Central memory CD8-positive, alpha-beta T cell (primary cell): ENCODE results near the gene OR10A6.
A peak's percentile ranks its signal among the peaks of the same experiment; 100 is the strongest.

ENCODE experiments used
- ATAC-seq: fragments of 150-1000 bp; cut with Tn5 transposase; replicated peaks from 2 replicates; pipeline ENCODE4 v1.10.0; 2022; ENCODE audit warnings: mild to moderate bottlenecking, moderate FRiP score, moderate number of reproducible peaks; ENCODE audit not compliant: poor library complexity, severe bottlenecking; ENCODE audit errors: extremely low read depth
- DNase-seq, 2 donors: peaks; one replicate each; pipeline ENCODE4 v3.0.0; 2021; ENCODE audit warnings: low spot score in 2 of 2
- H3K27ac Mint-ChIP-seq: one replicate; pipeline ENCODE4 v1.8.0; 2022; ENCODE audit warnings: low read depth, mild to moderate bottlenecking, moderate library complexity, mixed read lengths
- H3K27me3 Mint-ChIP-seq: one replicate; pipeline ENCODE4 v1.8.0; 2022; ENCODE audit warnings: mixed read lengths
- H3K36me3 Mint-ChIP-seq: one replicate; pipeline ENCODE4 v1.8.0; 2022; ENCODE audit warnings: mild to moderate bottlenecking, moderate library complexity, mixed read lengths; ENCODE audit not compliant: insufficient read depth
- H3K4me1 Mint-ChIP-seq: one replicate; pipeline ENCODE4 v1.8.0; 2022; ENCODE audit warnings: mixed read lengths
- H3K4me3 Mint-ChIP-seq: one replicate; pipeline ENCODE4 v1.8.0; 2022; ENCODE audit warnings: mild to moderate bottlenecking, moderate library complexity, mixed read lengths
- H3K9me3 Mint-ChIP-seq: one replicate; pipeline ENCODE4 v1.8.0; 2022; ENCODE audit warnings: mixed read lengths

The OR10A6 gene, protein sequence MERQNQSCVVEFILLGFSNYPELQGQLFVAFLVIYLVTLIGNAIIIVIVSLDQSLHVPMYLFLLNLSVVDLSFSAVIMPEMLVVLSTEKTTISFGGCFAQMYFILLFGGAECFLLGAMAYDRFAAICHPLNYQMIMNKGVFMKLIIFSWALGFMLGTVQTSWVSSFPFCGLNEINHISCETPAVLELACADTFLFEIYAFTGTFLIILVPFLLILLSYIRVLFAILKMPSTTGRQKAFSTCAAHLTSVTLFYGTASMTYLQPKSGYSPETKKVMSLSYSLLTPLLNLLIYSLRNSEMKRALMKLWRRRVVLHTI

DNA sequence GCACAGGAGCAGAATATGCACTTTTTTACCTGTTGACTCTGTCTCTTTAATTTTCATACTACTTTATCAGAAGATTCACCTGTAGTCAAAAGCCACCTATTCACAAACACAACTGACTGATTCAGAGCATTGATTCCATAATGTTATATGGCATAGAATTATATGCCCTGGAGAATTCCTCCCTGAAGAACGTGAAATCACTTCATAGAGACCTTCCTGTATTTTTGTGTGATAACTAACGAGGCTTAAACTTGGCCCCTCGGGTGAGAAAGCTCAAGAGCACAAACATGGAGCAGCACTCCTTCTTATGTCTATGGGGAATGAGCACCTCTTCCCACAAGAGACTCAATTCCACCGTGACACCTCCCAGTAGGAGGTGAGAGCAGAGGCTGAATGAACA is at the start of gene OR10A6:
OR10A6 (minus strand) TSS at position 101 of the 400 bp plus-strand sequence. CDS start 2,606 bp downstream, outside the sequence.
- no peak for ATAC-seq
- Mint-ChIP-seq H3K36me3 (no peaks in the 10 kb centered on the region), H3K27me3 (peaks cover 85% of the 10 kb centered on the region), H3K4me1 (no peaks in the 10 kb centered on the region), H3K9me3 (no peaks in the 10 kb centered on the region), H3K4me3 (no peak within 1 kb of the TSS), H3K27ac (no peak within 1 kb of the TSS)
- no peak for DNase-seq

GRCh38 chr11:7977232-7977917 is 46.3 kb upstream of the OR10A6 start:
- no peak for DNase-seq
- H3K9me3 Mint-ChIP-seq = no peaks in the 10 kb centered on the region
- ATAC-seq = no peak
- H3K4me1 Mint-ChIP-seq = no peaks in the 10 kb centered on the region
- H3K27ac Mint-ChIP-seq = no peak overlapping the region
- H3K27me3 Mint-ChIP-seq = peaks cover 16% of the 10 kb centered on the region
- H3K4me3 Mint-ChIP-seq = no peak overlapping the region
- H3K36me3 Mint-ChIP-seq = no peaks in the 10 kb centered on the region

GRCh38 chr11:7974668-7975067 is 43.6 kb upstream of the OR10A6 start:
- no peak for DNase-seq
- no peak overlapping the region for H3K4me3 Mint-ChIP-seq
- ATAC-seq = no peak
- H3K27ac Mint-ChIP-seq = peak overlapping the region; percentile 36
- no peaks in the 10 kb centered on the region for H3K4me1 Mint-ChIP-seq
- no peaks in the 10 kb centered on the region for H3K36me3 Mint-ChIP-seq
- H3K9me3 Mint-ChIP-seq = no peaks in the 10 kb centered on the region
- peaks cover 16% of the 10 kb centered on the region for H3K27me3 Mint-ChIP-seq

GRCh38 chr11:7973011-7973410 is 41.9 kb upstream of the OR10A6 start:
- Mint-ChIP-seq H3K4me1 (no peaks in the 10 kb centered on the region), H3K27me3 (peaks cover 29% of the 10 kb centered on the region), H3K36me3 (no peaks in the 10 kb centered on the region), H3K9me3 (no peaks in the 10 kb centered on the region), H3K4me3 (no peak overlapping the region), H3K27ac (no peak overlapping the region)
- ATAC-seq (no peak), DNase-seq (no peak)

GRCh38 chr11:7971846-7972245 is 40.8 kb upstream of the OR10A6 start:
- no peak overlapping the region for H3K27ac Mint-ChIP-seq
- ATAC-seq (no peak), DNase-seq (no peak)
- no peaks in the 10 kb centered on the region for H3K36me3 Mint-ChIP-seq
- no peaks in the 10 kb centered on the region for H3K4me1 Mint-ChIP-seq
- peaks cover 41% of the 10 kb centered on the region for H3K27me3 Mint-ChIP-seq
- no peak overlapping the region for H3K4me3 Mint-ChIP-seq
- H3K9me3 Mint-ChIP-seq = no peaks in the 10 kb centered on the region

- H3K27ac Mint-ChIP-seq = no peak overlapping the region
- no peak for DNase-seq
- peaks cover 54% of the 10 kb centered on the region for H3K27me3 Mint-ChIP-seq
- no peaks in the 10 kb centered on the region for H3K36me3 Mint-ChIP-seq
- no peaks in the 10 kb centered on the region for H3K4me1 Mint-ChIP-seq
- no peak for ATAC-seq
- H3K9me3 Mint-ChIP-seq = no peaks in the 10 kb centered on the region
- H3K4me3 Mint-ChIP-seq = no peak overlapping the region
Observed at GRCh38 chr11:7969756-7970646, 38.9 kb upstream of the OR10A6 start.

DNA sequence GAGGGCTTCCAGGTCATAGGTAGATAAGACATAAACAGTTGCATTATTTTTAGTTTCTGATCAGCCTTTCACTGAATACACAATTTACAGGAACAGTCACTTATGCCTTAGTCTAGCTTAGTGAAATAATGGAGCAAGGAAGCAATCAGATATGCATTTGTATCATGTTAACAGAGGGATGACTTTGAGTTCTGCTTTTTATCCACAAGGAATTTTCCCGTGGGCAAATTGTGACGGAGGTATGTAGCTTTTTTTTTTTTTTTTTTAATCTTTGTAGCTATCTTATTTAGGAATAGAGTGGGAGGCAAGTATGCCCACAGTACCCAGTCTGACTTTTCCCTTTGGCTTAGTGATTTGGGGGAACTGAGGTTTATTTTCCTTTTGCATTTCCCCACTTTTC is 37.6 kb upstream of the OR10A6 start:
- Mint-ChIP-seq H3K27ac (no peak overlapping the region), H3K36me3 (no peaks in the 10 kb centered on the region), H3K4me3 (no peak overlapping the region), H3K27me3 (peaks cover 51% of the 10 kb centered on the region), H3K9me3 (no peaks in the 10 kb centered on the region), H3K4me1 (no peaks in the 10 kb centered on the region)
- ATAC-seq (no peak), DNase-seq (no peak)

GRCh38 chr11:7967826-7968225 is 36.8 kb upstream of the OR10A6 start:
- Mint-ChIP-seq H3K27me3 (peaks cover 51% of the 10 kb centered on the region), H3K27ac (no peak overlapping the region), H3K36me3 (no peaks in the 10 kb centered on the region), H3K4me3 (no peak overlapping the region), H3K4me1 (no peaks in the 10 kb centered on the region), H3K9me3 (no peaks in the 10 kb centered on the region)
- DNase-seq = no peak
- no peak for ATAC-seq

GRCh38 chr11:7967097-7967496 is 36.0 kb upstream of the OR10A6 start:
- H3K27ac Mint-ChIP-seq = no peak overlapping the region
- no peak for ATAC-seq

DNA sequence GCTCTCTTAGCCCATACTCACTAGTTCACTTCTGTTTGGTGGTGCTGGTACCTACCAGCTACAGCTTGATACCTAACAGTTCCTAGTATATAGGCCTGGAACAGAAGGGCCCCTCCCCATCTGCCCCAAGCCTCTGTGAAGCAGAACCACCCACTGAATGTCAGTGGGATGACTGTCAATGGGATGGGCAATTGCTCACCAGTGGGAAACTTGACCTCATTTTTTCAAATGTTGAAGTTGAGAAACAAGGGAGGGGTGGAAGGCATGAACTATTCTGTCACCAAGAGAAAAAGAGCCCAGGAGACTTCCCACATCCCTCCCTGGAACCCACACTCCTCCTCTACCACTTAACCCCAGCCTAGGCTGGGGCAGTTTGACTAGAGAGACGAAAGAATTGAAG is 34.3 kb upstream of the OR10A6 start, which contains the start of gene NLRP10:
NLRP10 (minus strand) TSS at position 62 of the 400 bp plus-strand sequence. CDS start 1,952 bp downstream, outside the sequence.
- Mint-ChIP-seq H3K36me3 (no peaks in the 10 kb centered on the region), H3K27me3 (peaks cover 64% of the 10 kb centered on the region), H3K9me3 (no peaks in the 10 kb centered on the region), H3K4me3 (no peak within 1 kb of the TSS), H3K27ac (no peak within 1 kb of the TSS), H3K4me1 (no peaks in the 10 kb centered on the region)
- DNase-seq = no peak
- ATAC-seq = no peak

More at GRCh38 chr11:7967097-7967496, 36.0 kb upstream of the OR10A6 start:
- H3K4me1 Mint-ChIP-seq = no peaks in the 10 kb centered on the region
- H3K4me3 Mint-ChIP-seq = no peak overlapping the region
- peaks cover 51% of the 10 kb centered on the region for H3K27me3 Mint-ChIP-seq
- no peak for DNase-seq
- no peaks in the 10 kb centered on the region for H3K9me3 Mint-ChIP-seq
- H3K36me3 Mint-ChIP-seq = no peaks in the 10 kb centered on the region

- no peak overlapping the region for H3K27ac Mint-ChIP-seq
- DNase-seq (no peak), ATAC-seq (no peak)
- H3K36me3 Mint-ChIP-seq = no peaks in the 10 kb centered on the region
- H3K4me3 Mint-ChIP-seq = no peak overlapping the region
- no peaks in the 10 kb centered on the region for H3K4me1 Mint-ChIP-seq
- peaks cover 64% of the 10 kb centered on the region for H3K27me3 Mint-ChIP-seq
- H3K9me3 Mint-ChIP-seq = no peaks in the 10 kb centered on the region
Observed at GRCh38 chr11:7964873-7965272, 33.8 kb upstream of the OR10A6 start.

- Mint-ChIP-seq H3K4me3 (no peak overlapping the region), H3K36me3 (no peaks in the 10 kb centered on the region), H3K4me1 (no peaks in the 10 kb centered on the region), H3K9me3 (no peaks in the 10 kb centered on the region), H3K27me3 (peaks cover 67% of the 10 kb centered on the region), H3K27ac (no peak overlapping the region)
- ATAC-seq (no peak), DNase-seq (no peak)
Observed at GRCh38 chr11:7964261-7964660, 33.2 kb upstream of the OR10A6 start.
